Osteocyte (in vitro differentiated cells): ENCODE measurements around the gene LRRC45. TPM values are rescaled to one million over a fixed set of nuclear protein-coding genes. Genes with fewer than 3 reads are reported as not detected.

ENCODE experiments used
- DNase-seq: peaks from one replicate; pipeline ENCODE4 v3.0.0; 2021; ENCODE audit warnings: mixed read lengths; ENCODE audit not compliant: unreplicated experiment; ENCODE audit errors: extremely low spot score
- H3K27ac Mint-ChIP-seq: one replicate; pipeline ENCODE4 v1.8.0; 2021; ENCODE audit warnings: mild to moderate bottlenecking, mixed read lengths; ENCODE audit not compliant: unreplicated experiment
- H3K27me3 Mint-ChIP-seq: one replicate; pipeline ENCODE4 v1.8.0; 2021; ENCODE audit warnings: mixed read lengths; ENCODE audit not compliant: unreplicated experiment
- H3K36me3 Mint-ChIP-seq: one replicate; pipeline ENCODE4 v1.8.0; 2021; ENCODE audit warnings: mixed read lengths; ENCODE audit not compliant: unreplicated experiment
- H3K4me1 Mint-ChIP-seq: one replicate; pipeline ENCODE4 v1.8.0; 2021; ENCODE audit warnings: mixed read lengths; ENCODE audit not compliant: unreplicated experiment
- H3K4me3 Mint-ChIP-seq: one replicate; pipeline ENCODE4 v1.8.0; 2021; ENCODE audit warnings: mild to moderate bottlenecking, moderate library complexity, mixed read lengths; ENCODE audit not compliant: unreplicated experiment
- H3K9me3 Mint-ChIP-seq: one replicate; pipeline ENCODE4 v1.8.0; 2021; ENCODE audit warnings: mixed read lengths; ENCODE audit not compliant: unreplicated experiment
- total RNA-seq: library from RNA; stranded (reverse); gene quantifications from 2 replicates; pipeline ENCODE4 v1.2.1, GENCODE V29; 2021
- TF ChIP-seq, protein P1 (sequence below): fragments of 200-600 bp; sonication (generic); IDR thresholded peaks from 2 replicates; pipeline ENCODE4 v1.5.0; 2021; ENCODE audit warnings: antibody characterized with exemption, mild to moderate bottlenecking, moderate library complexity

LRRC45 gene
- total RNA-seq, 1 donor from 2014 or later = 9.4 TPM

DNA sequence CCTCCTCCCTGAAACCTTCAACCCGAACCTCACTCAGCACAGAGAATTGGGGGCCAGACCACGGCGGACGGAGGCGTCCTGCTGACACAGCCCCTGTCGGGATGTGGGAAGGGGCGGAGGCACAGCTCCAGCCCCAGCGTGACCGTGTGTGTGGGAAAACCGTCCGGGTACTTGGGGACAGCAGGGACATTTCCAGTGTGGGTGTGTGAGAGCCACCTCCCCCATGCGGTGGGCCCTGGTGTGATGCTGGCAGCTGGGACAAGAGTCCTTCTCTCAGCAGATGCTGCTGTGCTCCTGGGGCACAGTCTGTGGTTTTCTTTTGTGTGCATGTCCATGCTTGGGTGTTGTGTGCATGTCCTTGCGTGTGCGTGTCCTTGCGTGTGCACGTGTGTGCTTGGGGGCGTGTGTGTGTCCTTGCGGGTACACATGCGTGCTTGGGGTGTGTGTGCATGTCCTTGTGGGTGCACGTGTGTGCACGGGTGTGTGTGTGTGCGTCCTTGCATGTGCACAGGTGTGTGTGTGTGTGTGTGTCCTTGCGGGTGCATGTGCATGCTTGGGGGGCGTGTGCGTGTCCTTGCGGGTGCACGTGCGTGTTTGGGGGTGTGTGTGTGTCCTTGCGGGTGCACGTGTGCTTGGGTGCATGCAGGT lies 17.3 kb upstream of the LRRC45 start:
- H3K4me1 Mint-ChIP-seq = peaks cover 19% of the 10 kb centered on the region
- H3K36me3 Mint-ChIP-seq = no peaks in the 10 kb centered on the region
- DNase-seq = no peak
- H3K27me3 Mint-ChIP-seq = no peaks in the 10 kb centered on the region
- no peaks in the 10 kb centered on the region for H3K9me3 Mint-ChIP-seq
- no peak overlapping the region for H3K4me3 Mint-ChIP-seq
- no peak overlapping the region for H3K27ac Mint-ChIP-seq
- TF ChIP-seq, protein P1, sequence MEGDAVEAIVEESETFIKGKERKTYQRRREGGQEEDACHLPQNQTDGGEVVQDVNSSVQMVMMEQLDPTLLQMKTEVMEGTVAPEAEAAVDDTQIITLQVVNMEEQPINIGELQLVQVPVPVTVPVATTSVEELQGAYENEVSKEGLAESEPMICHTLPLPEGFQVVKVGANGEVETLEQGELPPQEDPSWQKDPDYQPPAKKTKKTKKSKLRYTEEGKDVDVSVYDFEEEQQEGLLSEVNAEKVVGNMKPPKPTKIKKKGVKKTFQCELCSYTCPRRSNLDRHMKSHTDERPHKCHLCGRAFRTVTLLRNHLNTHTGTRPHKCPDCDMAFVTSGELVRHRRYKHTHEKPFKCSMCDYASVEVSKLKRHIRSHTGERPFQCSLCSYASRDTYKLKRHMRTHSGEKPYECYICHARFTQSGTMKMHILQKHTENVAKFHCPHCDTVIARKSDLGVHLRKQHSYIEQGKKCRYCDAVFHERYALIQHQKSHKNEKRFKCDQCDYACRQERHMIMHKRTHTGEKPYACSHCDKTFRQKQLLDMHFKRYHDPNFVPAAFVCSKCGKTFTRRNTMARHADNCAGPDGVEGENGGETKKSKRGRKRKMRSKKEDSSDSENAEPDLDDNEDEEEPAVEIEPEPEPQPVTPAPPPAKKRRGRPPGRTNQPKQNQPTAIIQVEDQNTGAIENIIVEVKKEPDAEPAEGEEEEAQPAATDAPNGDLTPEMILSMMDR = no peak

GRCh38 chr17:82006468-82007227 lies 16.5 kb upstream of the LRRC45 start:
- Mint-ChIP-seq H3K27ac (no peak overlapping the region), H3K4me3 (no peak overlapping the region), H3K4me1 (peaks cover 19% of the 10 kb centered on the region), H3K27me3 (no peaks in the 10 kb centered on the region), H3K9me3 (no peaks in the 10 kb centered on the region), H3K36me3 (no peaks in the 10 kb centered on the region)
- TF ChIP-seq, protein P1 = no peak
- no peak for DNase-seq

DNA sequence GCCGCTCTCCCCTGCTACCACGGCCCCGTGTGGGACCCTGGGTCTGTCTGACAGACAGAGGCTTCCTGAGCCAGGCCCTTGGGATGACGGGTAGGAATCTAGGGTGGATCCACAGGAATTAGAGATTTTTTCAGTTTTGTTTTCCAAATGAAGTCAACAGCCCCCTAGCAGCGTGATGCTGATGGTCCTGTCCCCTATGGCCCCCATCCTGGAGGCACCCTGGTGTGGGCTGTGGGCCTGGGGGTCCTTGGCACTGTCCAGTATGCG lies 15.9 kb upstream of the LRRC45 start:
- Mint-ChIP-seq H3K4me1 (peaks cover 19% of the 10 kb centered on the region), H3K9me3 (no peaks in the 10 kb centered on the region)
- TF ChIP-seq, protein P1 = no peak

GRCh38 chr17:82007495-82008257 lies 15.4 kb upstream of the LRRC45 start:
- H3K27ac Mint-ChIP-seq = no peak overlapping the region

More for the DNA sequence above, 15.9 kb upstream of the LRRC45 start:
- Mint-ChIP-seq H3K27ac (no peak overlapping the region), H3K36me3 (no peaks in the 10 kb centered on the region), H3K27me3 (no peaks in the 10 kb centered on the region), H3K4me3 (no peak overlapping the region)
- no peak for DNase-seq

More at GRCh38 chr17:82007495-82008257, 15.4 kb upstream of the LRRC45 start:
- Mint-ChIP-seq H3K9me3 (no peaks in the 10 kb centered on the region), H3K4me1 (peaks cover 19% of the 10 kb centered on the region), H3K36me3 (no peaks in the 10 kb centered on the region), H3K4me3 (no peak overlapping the region), H3K27me3 (no peaks in the 10 kb centered on the region)
- TF ChIP-seq, protein P1 = no peak
- no peak for DNase-seq
